Endothelial cell of umbilical vein (primary cell): ENCODE measurements around the gene CACNA1B.

Experiments
- CTCF ChIP-seq, 2 donors: IDR thresholded peaks; 1 replicate in 1 of 2; 2 replicates in 1 of 2; pipeline ENCODE4 v1.5.1; 2011; ENCODE audit warnings: low read length in 2 of 2, mild to moderate bottlenecking in 2 of 2, moderate library complexity in 2 of 2, control low read depth in 1 of 2, inconsistent platforms in 1 of 2, low read depth in 1 of 2; ENCODE audit not compliant: insufficient read depth in 1 of 2; ENCODE audit errors: extremely low read depth in 1 of 2
- EZH2 ChIP-seq: IDR thresholded peaks from 2 replicates; pipeline ENCODE4 v1.6.1; 2012; ENCODE audit warnings: borderline replicate concordance, low read depth, mild to moderate bottlenecking, moderate library complexity, low read length, inconsistent platforms; ENCODE audit not compliant: severe bottlenecking
- FOS ChIP-seq: IDR thresholded peaks from 2 replicates; pipeline ENCODE4 v1.6.1; 2011; ENCODE audit warnings: mild to moderate bottlenecking, low read length, moderate library complexity, borderline replicate concordance; ENCODE audit not compliant: insufficient read depth
- GATA2 ChIP-seq: IDR thresholded peaks from 2 replicates; pipeline ENCODE4 v1.7.0; 2011; ENCODE audit warnings: low read depth, mild to moderate bottlenecking, moderate library complexity, mixed read lengths, low read length; ENCODE audit not compliant: insufficient read length, insufficient read depth
- JUN ChIP-seq: IDR thresholded peaks from 2 replicates; pipeline ENCODE4 v1.6.1; 2011; ENCODE audit warnings: borderline replicate concordance, low read depth; ENCODE audit not compliant: insufficient read length, insufficient read depth
- MAX ChIP-seq: IDR thresholded peaks from 2 replicates; pipeline ENCODE4 v1.6.1; 2011; ENCODE audit not compliant: insufficient read depth, insufficient read length
- MYC ChIP-seq: IDR thresholded peaks from one replicate; pipeline ENCODE4 v1.6.1; 2011; ENCODE audit warnings: mild to moderate bottlenecking, low read depth, low read length
- POLR2A ChIP-seq: IDR thresholded peaks from 2 replicates; pipeline ENCODE4 v1.6.1; 2012; ENCODE audit warnings: low read depth, mild to moderate bottlenecking, control low read depth, low read length
- POLR2AphosphoS5 ChIP-seq: IDR thresholded peaks from 2 replicates; pipeline ENCODE4 v1.6.1; 2012; ENCODE audit warnings: low read depth, mild to moderate bottlenecking, control low read depth, low read length, moderate library complexity; ENCODE audit not compliant: insufficient read depth

GRCh38 chr9:137875354-137875753 lies 2.2 kb upstream of the CACNA1B start:
- TF ChIP-seq POLR2A (no peak), CTCF (IDR thresholded peaks at IDR 0.05; ENCODE audit: extremely low read depth in 1 of 2, insufficient read depth in 1 of 2, low read depth in 1 of 2, low read length in 2 of 2) (no peak), GATA2 (no peak), POLR2AphosphoS5 (no peak), EZH2 (no peak), MAX (no peak), JUN (no peak), MYC (no peak), FOS (no peak)
